Activated effector memory CD4-positive, alpha-beta T cell treated with anti-CD3 and anti-CD28 coated beads, Interleukin-2, amount 50 U/mL, for 16 hours (primary cell): ENCODE measurements around the gene AP3D1.
"Not testable (repeated sequence)": the region's sequence is repeated elsewhere in the genome, so short reads cannot be mapped to it uniquely, and the experiment has no call there.

Experiments used
- DNase-seq: peaks from one replicate; pipeline ENCODE4 v3.0.0-alpha.2; 2020

The AP3D1 gene

DNA sequence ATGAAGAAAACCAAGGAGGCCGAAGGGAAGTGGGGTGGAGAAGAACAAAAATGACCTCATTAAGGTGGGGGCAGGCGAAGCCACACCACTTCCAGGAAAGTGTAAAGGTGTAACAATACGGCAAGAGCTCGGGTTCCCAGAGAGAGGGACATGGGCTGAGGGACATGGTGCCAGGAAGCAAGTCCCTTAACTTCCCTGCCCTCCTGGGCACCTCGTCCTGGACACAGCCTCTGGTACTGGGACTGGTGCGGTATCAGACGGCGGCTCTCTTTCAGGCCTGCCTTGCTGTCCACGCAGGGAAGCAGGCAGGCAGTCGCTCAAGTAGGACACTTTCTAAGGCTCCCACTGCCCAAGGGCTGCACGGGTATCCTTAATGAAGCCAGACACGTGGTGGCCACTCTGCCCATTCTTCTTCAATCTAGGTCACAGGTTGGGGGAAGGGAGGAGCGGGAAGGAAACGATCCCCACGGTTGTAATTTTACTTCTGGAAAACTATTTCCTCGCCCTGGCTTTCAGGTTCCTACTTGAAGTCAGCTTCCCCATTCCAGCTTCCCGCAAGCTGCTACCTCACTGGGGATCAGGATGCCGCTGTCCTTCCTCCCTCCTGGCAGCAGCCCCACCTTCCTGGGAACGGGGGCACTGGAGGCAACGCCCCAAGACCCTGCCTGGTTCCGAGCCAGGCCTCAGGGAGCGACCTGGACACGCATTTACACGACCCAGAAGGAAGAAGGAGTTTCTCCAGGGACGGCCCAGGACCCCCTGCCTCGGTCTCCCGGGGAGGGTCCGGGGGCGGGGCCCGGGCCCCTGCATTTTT, 1.2 kb downstream of the AP3D1 start:
- DNase-seq: peak; percentile 65

DNA sequence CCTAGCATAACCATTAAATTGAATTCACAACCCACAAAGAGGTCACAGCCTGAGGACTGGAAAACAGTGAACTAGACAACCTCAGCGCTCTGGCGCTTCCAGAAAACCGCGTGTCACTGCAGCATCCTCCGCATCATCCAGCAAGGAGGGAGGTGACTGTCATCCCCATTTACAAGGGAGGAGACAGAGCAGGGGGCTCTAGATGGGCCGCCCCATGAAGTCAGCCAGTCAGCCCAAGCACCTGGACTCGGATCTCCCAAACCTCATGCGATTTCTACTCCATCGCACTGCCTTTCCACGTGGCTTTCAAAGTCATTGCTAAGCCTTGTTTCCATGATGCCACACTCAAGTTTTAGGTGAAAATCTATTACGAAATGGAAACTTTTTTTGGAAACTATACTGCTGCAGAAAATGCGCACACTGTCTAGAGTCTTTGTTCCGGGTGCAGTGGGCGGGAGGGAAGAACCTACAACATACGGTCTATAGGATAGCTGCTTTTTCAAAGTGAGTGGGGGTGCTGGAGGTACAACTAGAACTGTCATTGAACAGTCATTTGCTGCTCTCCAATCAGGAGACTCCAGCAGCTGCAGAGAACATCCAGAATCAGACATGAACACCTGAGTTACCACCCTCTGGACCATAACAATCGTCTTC, 2.8 kb downstream of the AP3D1 start:
- no peak for DNase-seq

DNA sequence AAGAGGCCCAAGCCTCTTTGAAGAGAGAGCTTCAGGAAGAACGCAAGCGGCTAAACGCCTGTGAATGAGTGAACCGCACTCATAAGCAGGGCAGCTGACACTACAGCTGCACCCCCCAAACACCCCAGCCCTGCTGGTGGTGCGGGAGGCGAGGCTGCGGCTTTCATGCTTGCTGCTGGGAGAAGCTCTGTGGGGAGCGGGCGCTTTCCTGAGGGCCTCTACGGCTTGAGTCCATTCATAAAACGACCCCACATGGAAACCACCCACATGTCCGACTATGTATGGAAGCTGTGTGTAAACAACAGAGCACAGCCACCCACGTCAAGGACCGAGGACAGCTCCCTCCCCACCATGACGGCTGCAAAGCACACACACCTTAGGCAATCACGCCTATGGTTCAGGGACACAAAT, 5.5 kb downstream of the AP3D1 start:
- DNase-seq: no peak

GRCh38 chr19:2144190-2144589, 7.2 kb downstream of the AP3D1 start:
- DNase-seq: no peak

DNA sequence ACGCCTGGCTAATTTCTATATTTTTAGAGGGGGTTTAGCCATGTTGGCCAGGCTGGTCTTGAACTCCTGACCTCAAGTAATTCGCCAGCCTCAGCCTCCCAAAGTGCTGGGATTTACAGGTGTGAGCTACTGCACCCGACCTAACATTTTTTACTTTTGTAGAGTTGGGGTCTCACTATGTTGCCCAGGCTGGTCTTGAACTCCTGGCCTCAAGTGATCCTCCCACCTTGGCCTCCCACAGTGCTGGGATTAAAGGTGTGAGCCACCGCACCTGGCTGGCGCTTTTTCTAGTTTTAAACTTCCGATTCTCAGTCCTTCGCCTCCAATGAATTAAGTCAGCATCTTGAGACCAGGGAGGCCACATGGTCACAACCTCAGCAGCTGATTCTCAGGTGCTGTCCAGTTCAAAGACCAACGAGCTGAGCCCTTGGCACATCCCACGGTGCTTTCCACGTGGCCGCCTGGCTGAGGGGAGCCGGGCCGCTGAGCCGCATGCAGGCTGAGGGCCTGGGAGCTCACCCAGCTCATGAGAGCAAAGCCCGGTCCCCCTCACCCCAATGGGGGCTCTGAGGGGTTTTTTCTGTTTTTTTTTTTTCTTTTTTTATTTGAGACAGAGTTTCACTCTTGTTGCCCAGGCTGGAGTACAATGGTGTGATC, 9.1 kb downstream of the AP3D1 start:
- DNase-seq: no peak

DNA sequence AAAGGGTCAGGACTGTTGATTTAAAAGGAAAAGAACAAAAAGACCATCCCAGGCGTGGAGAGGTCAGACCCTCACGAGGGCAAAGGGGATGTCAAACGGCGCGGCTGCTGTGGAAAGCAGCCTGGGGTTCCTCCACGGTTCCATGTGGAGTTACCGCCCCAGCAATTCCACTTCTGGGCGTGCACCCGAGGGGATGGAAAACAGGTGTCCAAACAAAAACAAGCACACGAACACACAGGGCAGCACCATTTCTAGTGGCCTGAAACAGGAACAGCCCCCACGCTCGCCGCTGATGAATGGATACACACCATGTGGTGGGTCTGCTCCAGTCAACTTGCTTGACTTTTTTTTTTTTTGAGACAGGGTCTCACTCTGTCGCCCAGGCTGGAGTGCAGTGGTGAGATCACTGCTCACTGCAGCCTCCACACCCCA, 11.2 kb downstream of the AP3D1 start:
- DNase-seq: no peak

DNA sequence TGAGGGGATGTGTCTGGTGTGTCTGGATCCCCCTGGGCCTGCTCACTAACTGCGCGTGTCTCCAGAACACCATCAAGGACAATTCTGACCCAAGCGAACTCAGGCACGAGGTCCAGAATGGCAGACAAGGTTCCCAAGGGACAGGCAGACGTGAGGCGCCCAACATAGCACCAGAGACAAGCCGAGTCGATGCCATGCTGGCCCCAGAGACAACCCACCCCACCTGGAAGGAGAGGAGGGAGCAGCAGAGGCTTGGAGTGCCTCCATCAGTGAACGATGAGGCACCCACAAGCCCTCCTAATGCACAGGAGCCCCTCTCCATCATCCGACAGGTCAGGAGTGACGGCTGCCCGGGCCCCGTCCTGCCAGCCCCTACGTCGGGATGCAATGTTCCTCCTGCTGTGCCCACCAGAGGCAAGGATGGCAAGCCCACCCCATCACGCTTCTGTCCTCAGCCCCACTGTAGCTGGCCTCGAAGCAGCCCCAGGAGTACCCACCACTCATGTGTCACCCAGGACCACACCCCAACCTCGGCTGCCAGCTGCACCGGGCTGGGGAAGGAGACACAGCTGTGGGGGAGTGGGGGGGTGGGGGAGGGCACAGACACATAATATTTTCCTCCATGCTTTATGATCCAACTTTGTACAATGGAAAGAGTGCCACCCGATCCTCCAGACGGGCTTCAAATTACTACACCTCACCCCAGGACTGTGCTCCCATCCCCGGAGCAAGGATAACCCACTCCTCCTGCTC, 11.8 kb downstream of the AP3D1 start:
- no peak for DNase-seq

DNA sequence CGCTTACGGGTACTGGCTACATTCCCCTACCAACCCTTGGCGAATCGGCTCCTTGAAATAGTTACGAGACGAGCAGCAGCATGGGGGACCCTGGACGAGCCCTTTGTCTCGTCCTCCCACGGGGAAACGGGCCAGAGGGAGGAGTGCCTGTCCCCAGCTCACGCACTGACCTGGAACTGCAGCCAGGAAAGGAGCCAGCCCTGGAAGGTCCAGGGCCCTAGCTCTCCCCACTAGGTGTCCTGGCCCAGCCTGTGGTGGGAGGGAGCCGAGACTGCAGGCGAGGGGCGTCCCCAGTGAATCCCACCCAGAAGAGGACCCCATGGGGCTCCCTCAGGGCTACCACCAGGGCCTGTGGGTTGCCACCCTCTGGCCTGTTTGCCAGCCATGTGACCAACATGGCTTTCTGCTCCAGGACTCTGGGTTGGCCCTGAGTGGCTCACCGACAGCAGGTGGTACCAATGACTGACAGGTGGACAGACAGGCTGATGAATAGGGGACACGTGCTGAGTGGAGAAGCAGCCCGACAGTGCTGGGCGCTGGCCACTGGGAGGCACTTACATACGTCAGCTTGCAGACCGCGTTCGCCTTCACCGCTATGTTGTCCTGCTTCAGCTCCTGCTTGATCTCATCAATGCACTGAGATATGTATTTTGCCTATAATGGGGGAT, 13.2 kb downstream of the AP3D1 start:
- no peak for DNase-seq

DNA sequence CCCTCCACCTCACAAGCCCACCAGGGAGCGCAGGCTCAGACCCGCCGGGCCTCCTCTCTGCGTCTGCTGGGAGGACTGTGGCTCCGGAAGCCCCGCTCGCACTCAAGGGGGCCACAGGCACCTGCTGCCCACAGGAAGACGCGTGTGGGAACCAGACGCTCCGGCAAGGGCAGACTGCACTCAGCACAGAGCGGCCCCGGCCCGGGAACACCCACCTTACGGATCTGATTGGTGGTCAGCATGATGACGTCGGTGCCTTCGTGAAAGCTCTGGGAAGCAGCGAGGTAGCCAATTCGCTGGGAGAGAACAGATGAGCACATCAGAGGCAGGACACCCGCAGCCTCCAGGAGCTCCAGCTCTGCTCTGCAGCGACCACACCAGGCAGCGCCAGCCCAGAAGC, 14.6 kb downstream of the AP3D1 start:
- no peak for DNase-seq

- DNase-seq: no peak
Measured at GRCh38 chr19:2135474-2136402, 15.6 kb downstream of the AP3D1 start.

GRCh38 chr19:2132731-2133490, 18.5 kb downstream of the AP3D1 start:
- DNase-seq: no peak

DNA sequence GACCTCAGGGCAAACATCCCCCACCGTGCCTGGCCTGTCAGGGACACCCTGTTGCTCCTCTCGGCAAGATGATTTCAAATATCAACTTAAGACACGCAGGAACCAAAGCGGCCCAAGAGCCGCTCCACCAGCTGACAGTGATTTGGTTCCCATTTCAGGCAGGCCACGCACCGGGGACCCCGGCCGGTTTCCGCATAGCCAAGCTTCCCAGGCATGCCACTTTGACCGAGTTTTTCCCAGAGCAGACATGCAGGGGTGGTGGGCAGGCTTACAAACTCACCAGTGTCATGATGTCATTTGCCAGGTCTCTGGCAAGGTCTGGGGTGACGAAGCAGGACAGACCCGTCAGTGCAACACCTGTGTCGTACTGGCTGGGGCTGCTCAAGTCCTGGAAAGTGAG, 19.2 kb downstream of the AP3D1 start:
- no peak for DNase-seq

DNA sequence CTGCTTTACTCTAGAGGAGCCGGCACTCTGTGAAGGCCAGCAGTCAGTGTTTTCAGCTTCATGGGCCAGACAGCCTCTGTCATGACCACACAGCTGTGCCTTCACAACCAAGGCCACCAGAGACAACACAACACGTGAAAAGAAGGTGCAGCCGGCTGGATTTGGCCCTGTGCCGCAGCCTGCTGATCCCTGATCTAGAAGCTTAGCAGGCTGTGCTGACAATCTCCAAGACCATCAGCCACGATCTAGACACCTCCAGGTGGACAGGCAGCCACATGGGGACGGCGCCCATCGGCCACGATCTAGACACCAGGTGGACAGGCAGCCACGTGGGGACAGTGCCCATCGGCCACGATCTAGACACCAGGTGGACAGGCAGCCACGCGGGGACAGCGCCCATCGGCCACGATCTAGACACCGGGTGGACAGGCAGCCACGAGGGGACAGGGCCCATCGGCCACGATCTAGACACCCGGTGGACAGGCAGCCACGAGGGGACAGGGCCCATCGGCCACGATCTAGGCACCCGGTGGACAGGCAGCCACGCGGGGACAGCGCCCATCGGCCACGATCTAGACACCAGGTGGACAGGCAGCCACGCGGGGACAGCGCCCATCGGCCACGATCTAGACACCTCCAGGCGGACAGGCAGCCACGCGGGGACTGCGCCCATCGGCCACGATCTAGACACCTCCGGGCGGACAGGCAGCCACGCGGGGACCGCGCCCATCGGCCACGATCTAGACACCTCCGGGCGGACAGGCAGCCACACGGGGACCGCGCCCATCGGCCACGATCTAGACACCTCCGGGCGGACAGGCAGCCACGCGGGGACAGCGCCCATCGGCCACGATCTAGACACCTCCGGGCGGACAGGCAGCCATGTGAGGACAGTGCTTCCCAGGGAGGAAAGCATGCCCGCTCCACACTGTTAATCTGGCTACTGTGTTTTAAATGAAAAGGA, 20.1 kb downstream of the AP3D1 start:
- not testable (repeated sequence) for DNase-seq

GRCh38 chr19:2129892-2130770, 21.2 kb downstream of the AP3D1 start:
- no peak for DNase-seq

- no peak for DNase-seq
Measured at GRCh38 chr19:2129486-2129885, 21.9 kb downstream of the AP3D1 start.

DNA sequence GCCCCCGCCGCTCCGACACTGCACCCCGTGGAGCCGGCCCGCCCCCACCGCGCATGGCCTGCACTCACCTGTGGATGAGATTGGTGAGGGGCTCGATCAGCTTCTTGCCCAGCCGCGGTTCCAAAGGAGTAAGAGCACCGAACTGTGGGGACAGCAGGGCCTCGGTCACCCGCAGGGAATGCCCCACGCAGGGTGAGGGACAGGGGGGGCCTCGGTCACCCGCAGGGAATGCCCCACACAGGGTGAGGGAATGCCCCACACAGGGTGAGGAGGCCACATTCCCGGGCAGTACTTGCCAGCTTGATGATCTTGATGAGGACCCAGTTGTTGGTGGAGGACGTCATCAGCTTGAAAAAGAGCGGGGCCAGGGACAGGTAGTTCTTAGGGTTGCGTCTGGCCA, 22.3 kb downstream of the AP3D1 start:
- no peak for DNase-seq

- not testable (repeated sequence) for DNase-seq
Measured at GRCh38 chr19:2128252-2128651, 23.1 kb downstream of the AP3D1 start.

GRCh38 chr19:2127758-2128157, 23.6 kb downstream of the AP3D1 start:
- DNase-seq: no peak
